ENCODE data around the gene PDCD1LG2.
"Not testable (repeated sequence)": the region's sequence is repeated elsewhere in the genome, so short reads cannot be mapped to it uniquely, and the experiment has no call there.

The PDCD1LG2 gene

DNA sequence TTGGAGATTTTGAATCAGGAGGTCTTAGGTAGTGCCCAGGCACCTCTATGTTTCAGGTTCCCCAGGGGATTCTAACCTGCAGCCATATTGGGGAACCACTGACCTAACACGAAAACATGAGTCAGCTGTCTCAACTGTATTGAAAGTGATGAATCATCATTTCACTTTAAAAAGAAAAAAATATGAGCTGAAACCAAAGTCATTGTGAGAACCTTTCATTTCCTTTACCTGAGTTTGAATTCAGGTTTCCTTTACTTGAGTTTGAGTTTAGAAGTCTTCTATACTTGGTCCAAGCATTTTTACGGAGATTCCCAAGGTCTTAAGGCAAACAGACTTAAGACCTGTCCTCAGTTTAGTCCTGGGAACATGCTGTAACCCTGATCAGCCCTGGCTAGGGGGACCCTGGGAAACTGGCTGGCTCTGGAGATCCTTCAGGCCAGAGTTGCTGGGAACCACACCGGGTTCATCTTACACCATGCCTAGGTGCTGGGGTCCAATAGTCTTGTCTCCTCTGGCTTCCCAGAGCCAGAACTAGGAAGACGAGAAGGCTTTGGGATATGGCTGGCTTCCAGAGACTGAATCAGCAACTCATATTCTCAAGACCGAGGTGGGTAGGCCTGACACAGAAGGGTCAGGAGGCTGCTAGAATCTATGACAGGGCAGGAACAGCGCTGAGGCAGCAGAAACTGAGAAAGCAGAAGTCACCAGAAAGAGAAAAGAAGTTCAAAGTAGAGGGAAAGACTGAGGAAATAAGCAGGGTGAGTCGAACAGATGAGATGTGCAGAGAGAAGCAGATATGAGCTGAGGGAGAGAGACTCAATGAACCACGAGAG lies 16.4 kb upstream of the PDCD1LG2 start:
- peak; percentile 89 to 96 (median 92) for DNase-seq

DNA sequence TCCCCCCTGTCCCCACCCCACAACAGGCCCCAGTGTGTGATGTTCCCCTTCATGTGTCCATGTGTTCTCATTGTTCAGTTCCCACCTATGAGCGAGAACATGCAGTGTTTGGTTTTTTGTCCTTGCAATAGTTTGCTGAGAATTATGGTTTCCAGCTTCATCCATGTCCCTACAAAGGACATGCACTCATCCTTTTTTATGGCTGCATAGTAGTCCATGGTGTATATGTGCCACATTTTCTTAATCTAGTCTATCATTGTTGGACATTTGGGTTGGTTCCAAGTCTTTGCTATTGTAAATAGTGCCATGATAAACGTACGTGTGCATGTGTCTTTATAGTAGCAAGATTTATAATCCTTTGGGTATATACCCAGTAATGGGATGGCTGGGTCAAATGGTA lies 15.6 kb upstream of the PDCD1LG2 start:
- not testable (repeated sequence) for DNase-seq

DNA sequence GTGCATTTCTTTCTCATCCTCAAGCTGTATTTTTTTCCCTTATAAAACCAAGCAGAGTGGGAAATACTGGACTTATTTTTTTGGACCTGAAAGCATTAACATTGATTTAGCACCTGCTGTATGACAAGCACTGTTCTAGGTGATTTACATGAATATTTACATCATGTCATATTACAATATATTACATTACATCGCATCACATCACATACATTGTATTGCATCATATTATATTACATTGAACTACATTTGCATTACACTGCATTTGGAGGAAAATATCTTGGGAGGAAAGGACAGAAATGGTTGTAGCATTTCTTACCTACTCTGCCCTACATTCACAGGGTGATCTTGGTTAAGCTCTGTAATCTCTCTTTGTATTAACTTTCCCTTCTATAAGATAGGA lies 11.2 kb upstream of the PDCD1LG2 start:
- no peak for DNase-seq

DNA sequence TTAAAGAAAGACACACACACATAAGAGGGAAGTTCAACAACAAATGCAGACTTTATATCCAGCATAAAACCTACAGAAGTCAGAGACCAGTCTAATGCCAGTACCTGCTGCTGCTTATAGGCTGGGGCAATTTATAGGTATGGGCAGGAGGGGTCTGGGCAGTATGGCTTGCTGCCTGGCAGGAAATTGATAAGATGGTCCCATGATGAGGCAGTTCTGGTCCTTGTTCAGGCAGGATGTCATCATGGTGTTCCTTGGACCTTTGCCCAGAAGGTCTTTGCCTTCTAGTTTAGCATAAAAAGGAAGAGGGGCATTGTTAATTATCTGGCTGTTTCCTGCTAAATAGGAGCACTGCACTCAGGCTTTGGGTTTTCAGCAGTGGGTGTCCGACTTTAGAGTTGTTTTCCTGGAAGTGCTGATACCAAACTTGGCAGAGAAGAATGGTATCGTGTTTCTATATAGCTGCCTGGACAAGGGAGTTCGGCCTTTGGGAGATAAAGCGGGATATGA lies 10.4 kb upstream of the PDCD1LG2 start:
- peak in 3 of 4 experiments; percentile 49 to 53 (median 52) for DNase-seq

DNA sequence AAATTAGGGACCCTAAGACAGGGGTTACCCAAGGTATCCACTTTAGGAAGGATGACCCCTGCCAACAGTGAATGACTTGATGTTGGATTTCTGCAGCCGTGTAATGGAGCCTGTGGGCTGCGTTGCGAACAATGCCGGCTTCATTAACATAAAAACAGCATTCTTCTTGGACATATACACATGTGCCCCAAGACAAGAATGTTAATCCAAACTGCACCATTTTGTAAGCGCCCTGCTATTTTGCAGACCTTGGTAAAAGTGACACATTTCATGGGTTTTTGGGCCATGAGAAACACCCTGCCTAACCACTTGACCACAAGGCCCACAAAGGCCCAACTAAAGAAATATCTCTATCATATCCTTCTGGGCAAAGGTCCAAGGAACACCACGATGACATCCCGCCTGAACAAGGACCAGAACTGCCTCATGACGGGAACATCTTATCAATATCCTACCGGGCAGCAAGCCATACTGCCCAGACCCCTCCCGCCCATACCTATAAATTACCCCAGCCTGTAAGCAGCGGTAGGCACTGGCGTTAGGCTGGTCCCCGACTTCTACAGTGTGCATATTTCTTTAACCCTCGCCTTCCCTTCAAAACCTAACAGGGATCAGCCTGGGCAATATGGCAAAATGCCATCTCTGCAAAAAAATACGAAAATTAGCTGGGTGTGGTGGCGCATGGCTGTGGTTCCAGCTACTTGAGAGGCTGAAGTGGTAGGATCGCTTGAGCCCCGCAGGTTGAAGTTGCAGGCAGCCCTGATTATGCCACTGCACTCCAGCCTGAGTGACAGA lies 9.7 kb upstream of the PDCD1LG2 start:
- peak in 1 of 4 experiments; percentile 26 for DNase-seq

DNA sequence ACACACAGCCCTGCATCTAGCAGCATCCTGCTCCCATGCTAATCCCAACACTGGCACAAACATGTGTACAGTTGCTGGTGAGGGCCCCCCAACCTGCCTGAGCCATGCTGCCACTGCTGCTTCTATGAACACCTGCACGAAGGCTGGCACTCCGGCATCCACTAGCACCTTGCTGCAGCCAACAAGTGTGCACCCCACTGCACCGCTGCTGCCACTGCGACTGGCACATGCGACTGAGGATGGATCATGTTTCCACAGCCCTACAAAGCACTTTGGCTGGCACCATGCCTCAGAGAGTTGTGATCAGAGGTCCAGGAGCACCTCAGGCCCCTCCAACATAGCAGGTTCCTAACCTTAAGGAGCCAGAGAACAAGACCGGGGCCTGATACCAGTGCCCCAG lies 7.8 kb upstream of the PDCD1LG2 start:
- DNase-seq = no peak

DNA sequence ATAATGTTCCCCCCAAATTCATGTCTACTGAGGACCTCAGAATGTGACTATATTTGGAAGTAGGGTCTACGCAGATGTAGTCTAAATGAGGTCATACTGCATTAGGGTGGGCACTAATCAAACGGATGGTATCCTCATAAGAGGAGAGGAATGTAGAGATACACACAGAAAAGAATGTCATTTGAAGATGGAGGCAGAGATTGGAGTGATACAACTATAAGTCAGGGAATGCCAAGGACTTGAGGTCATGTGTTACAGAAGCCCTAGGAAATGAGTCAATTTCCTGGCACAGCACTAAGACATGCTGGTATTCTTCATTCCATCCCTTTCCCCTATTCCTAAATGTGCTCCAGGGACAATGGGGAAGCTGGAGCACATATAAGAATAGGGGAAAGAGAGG lies 758 bp upstream of the PDCD1LG2 start:
- peak in 2 of 4 experiments; percentile 32 to 35 for DNase-seq

DNA sequence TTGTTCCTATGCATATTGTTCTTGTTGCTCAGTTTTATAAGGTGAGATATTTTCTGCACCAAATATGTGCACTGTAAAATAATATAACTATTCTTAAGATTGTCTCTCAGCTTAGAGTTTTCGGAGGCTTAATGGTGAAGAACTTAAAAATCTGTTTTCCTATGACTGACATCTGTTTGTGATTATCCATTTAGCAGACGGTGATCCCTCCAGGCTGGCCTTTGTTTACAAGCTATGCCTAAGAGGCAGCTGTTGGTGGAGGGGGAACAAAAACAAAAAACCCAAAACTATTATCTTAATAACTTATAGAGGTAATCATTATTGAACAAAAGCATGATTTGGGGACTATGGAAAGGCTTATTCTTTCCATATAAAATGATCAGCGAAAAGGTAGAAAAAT lies 658 bp downstream of the PDCD1LG2 start:
- no peak for DNase-seq

DNA sequence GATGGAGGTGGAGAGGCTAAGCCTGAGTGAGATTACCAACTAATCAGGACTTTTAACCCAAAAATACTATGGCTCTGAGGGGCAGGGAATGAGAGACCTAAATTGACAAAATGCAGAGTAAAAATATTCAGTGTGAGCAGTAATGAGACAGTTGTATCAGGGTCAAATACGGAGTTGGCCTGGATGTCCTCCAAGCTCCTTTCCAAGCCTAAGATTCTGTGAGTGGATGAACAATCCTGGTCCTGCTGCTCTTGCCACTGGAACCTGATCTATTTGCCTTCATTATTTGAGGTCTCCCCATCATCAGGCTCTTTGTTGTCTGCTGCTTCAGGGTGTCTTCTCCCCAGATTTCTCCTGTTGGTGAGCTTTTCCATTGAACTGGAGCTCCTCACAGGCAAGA lies 1.1 kb downstream of the PDCD1LG2 start:
- DNase-seq = no peak

DNA sequence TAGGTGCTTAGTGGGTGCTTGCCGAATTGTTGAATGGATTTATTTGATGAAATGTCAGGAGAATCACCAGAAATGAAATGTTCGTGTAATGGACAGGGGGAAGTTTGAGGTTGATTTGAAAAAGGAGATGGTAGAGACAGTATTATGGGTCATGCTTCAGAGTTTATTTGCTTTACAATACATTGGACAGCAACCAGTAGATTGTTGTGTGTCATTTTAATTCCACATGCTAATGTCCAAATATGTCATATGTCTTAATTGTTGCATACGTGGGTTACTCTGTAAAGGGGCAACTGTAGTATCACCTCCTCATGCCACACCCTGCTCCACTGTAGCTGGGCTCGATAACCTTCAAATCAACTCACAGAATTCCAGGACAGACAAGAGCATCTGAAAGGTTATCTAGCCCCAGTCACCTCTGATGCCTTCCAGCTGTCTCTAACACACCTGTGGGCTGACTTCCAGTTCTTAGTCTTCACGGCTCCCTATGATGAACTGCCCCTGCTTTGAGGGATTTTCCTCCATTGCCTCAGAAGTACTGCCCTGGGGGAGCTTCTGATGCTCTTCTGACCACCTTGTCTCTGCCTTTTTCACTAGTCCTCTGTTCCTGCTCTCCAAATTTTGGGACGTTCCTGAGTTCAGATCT lies 1.7 kb downstream of the PDCD1LG2 start:
- DNase-seq = no peak

DNA sequence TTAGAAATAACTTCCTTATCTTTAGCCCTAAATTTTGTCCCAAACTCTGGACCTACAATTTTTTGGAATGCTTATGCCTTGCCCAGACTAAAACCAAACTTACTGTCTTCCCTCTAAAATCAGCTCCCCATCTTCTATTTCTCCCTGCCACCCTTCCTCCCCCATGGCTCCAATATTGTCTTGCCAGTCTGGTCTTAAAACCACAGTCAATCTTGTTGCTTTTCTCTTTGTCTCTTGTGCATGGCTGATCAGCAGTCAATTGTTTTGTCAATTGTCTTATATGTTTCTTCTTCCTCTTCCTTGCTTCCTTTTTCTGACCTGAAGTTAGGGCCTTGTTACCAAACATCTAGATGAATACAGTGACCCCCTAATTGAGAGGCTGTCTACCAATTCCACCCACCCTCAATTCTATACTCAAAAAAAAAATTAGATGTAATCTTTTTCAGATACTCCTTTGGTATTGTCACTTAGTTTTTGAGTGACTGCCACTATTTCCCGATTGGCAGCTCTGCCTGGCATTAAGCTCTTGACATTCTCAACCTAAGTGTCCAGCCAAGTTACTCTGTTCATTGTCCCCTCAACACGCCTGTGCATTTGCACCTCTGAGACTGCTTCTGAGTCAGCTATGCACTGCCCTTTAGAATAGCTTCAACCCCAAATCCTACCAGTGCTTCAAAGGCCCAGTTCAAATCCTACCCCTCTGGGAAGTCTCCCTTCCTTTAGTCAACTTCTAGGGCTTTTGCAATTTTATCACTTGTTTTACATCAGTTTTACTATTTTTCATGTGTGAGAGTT lies 2.5 kb downstream of the PDCD1LG2 start:
- peak in 2 of 4 experiments; percentile 28 to 36 for DNase-seq

DNA sequence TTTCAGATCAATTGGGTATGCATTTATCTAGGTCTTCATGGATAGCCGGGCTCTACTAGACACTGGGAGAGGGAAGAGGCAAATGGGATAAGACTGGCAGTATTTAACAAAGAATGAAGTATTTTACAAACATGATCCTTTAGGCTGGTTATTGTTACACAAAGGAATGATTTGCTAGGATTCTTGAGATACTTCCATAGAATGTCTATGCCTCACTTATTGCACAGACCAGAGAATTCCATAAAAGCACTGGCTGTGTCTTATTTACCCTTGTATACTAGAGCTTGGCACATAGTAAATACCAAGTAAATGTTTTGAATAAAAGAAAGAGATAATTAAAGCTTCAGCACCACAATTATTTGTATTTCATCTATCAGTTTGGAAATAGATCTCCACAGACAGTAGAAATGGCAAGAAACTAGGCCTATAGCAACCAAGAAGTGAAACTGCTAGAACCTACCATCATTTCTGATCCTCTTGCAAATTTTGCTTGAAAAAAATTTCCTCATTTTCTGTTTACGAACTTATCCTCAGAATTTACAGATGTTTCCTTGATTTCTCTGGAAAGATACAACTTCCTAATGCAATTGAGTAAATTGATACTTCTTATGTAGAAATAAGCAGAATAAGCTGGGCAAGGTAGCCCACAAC lies 3.8 kb downstream of the PDCD1LG2 start:
- peak in 2 of 4 experiments; percentile 43 to 54 for DNase-seq

DNA sequence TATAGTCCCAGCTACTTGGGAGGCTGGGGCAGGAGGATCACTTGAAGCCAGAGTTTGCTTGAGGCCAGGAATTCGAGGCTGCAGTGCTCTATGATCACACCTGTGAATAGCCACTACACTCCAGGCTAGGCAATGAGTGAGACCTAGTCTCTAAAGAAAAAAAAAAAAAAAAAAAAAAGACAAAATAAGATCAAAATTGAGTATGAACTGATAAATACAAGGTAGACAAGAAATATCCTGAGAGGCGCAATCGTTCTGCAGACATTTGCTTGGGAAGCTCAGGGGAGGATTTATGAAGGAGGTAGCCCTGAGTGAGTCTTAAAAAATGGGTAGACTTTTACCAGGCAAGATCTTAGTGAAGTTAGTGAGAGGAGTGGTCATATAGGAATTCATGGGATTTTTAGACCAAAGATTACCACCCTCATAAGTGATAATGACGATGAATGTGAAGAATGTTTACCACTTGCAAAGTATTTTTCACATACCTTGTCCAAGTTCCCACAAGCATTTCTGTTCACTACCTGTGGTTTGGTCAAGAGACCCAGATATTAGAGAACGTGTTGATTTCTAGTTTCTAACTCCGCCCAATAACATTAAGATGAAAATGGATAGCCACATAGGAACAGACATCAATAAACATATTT lies 4.4 kb downstream of the PDCD1LG2 start:
- DNase-seq = no peak

DNA sequence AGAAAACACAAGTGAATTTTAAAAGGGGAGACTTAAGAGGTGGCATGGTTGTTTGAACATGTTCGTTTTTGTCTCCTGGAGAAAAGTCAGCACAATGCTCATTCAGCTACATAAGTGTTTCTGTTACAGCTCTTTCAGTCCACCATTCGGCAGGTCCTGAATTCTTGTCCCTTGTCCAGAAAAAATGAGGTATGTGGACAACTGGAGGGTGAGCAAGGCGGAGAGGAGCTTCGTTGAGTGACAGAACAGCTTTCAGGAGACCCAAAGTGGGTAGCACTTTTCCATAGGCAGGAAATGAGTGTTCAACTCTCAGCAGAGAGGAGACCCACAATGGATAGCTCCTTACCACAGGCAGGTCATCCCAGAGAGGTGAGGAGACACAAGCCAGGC lies 4.9 kb downstream of the PDCD1LG2 start:
- DNase-seq = no peak

DNA sequence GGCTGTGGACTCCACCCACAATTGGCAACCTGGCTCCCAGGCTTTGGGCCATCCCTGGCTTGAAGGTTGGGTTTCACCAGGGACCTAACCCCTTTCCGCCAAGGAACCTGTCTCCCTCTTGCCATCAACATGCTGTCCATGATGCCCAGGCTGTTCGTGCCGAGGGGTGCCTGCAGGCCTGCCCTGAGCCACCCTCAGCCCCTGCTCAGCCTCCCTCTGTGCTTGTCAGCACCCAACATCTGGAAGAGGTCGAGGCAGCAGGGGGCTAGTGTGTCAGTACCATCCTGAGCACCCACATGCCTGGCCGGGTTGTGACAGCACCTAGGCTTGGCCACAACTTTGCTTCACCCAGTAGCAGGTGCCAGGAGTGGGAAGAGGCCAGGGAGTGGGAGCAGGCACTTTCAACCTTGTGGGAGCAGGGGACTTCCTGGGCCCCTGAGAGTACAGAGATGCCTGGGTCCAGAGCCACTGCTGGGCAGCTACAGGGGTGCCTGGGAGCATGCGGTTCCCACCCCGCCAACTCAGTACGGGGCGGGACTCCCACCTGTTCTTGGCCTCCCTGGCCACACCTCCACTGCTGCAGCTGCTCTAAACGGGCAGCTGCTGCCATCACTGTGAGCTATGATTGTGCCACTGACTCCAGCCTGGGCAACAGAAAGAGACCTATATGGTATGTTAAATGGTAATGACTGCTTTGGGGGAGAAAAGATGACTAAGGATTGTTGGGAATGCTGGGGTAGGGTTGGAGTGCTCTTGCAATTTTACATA lies 6.3 kb downstream of the PDCD1LG2 start:
- no peak for DNase-seq

DNA sequence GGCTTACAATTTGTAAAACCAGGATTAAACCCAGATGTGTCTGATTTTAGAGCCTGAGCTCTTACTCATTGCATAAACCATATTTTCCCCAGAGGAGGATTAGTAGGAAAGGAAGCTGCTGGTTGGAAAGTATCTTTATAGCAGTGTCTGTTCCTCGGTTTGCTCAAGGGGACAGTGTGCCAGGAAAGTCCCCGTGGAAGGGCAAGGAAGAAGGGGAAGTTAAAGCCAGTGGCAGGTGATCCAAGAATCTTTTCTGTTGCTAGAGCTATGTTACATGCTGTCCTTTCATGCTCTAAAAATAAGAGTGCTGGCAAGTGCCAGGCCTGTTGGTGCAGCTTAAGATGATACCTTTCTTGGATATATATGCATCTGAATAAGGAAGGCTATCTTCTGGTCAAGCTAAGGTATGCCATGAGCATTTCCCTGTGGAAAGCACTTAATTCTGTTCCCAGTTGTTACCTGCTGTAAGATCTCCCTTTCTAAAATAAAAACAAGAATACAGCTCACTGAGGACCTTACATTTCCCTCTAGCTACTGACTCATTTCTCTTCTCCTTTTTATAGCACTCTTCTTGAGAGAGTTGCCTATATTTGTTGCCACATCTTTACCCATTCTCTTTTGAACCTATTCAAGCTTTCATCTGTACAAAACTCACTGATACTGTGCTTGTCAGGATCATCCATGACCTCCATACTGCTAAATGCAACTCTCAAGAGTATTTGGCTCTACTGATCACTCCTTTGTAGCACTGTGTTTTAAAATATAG lies 8.0 kb downstream of the PDCD1LG2 start:
- peak; percentile 30 to 61 (median 58) for DNase-seq

DNA sequence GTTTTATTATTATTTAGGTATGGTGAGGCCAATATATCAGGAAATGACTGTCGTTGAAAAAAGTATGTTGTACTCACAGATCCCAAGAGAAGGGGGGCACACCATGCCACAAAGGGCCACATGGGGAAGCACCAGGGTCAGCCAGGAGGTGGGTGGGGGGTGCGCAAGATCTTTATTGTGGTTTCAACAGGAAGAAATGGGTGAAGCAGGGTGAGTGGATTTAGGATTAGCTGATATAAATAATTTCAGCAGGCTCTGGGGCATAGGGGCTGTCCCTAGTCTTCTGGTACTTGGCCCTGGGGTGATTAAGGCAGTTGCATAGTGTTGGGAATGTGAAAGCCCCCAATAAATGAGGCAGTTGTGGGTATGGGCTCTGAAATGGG lies 8.6 kb downstream of the PDCD1LG2 start:
- DNase-seq = no peak

DNA sequence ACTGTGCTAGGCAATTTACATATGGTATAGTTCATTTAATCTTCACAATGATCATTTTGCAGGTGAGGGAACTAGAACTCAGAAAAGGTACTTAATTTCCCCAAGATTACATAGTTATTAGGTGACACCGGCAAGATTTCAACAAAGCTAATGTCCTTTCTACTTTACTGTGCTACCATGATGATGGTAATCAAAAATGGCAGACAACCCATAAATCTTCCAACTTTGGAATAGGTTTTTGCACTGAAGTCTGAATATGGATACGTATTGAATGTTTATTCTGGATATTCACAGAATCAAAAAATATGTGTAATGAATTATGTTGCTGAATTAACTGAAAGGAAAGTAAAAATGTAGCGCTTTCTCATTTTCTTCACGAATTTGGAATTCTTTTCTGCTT lies 13.8 kb downstream of the PDCD1LG2 start:
- no peak for DNase-seq

DNA sequence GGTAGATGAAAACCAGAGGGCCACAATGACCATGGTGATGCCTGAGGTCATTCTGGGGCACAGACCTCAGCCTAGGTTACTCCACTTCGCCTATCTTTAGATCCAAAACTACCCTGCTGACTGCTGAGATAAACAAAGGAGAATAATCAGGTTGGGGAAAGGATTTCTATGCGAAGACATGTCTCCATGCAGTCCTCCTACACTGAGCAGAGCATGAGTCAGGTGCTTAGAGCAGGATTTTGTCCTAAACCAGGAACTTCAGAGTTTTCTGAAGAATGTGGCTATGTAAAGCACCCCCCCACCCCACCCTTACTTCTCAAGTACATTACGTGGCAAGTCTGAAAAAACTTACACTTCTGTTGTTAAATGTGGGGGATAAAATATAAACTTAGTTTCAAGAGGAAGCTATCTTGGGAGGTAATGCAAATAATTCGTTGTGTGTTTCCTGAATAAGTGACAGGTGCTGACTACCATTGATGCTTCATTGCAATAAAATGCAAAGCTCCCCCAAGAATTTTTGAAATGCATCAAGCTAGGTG lies 19.4 kb downstream of the PDCD1LG2 start:
- peak; percentile 19 to 63 (median 54) for DNase-seq

All from suppressor macrophage (primary cell).